Sigmoid colon (tissue), 4 donors: Measurements from ENCODE around the gene SEC63.

Experiments
- CTCF ChIP-seq, 4 experiments: fragments of 450-650 bp in 3 of 4; fragments of 200-600 bp in 1 of 4; IDR thresholded peaks; one replicate each; pipeline ENCODE4 v1.5.1; 2016 to 2019; ENCODE audit warnings: antibody characterized with exemption in 4 of 4, mild to moderate bottlenecking in 3 of 4, moderate library complexity in 2 of 4
- POLR2AphosphoS5 ChIP-seq, 4 donors: sonication (generic); formaldehyde crosslinking; IDR thresholded peaks; one replicate each; pipeline ENCODE4 v1.6.1; 2017; ENCODE audit warnings: antibody characterized with exemption in 4 of 4

DNA sequence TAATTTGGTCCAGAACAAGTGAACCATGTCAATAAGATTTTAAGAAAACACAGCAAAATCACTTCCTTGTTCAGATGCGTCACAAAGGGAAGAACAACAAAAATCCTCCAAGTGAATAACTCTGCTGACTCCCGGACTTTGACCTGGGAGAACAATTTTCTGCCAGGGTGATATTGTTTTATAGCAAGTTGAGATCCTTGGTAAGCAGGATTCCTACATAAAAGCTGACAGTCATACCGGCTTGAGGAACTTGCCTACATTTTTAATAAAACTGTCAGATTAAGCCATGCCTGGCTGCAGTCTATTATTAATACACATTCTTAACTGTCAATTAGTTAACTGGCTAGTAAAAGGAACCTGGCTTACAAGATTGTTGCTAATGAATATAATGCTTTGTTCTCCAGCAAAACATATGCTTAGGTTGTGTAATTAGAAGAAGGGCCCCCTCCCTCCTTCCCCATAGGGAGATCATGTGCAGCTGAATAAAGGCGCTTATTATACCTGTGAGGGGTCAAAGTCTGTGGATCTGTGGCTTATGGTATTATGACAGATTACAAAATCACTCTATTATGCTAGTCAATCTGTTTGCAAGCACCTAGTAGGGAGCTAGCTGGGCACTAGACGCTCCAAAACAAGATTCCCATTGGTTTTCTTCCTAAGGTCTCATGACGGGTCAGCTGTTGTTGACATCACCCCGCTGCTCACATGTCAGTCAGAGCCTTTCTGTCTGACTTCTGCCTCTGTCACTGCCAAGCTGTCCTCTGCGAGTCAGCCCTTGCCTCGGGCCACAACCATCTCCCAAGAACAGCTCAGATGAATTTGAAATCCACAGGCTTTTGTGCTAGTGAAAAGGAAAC is 44.6 kb upstream of the SEC63 start:
- TF ChIP-seq CTCF (IDR thresholded peaks at IDR 0.05) = no peak
- no peak for TF ChIP-seq POLR2AphosphoS5 (IDR thresholded peaks at IDR 0.05)
